ENCODE measurements around the gene BCAS1. TPM values are rescaled to one million over a fixed set of nuclear protein-coding genes. Genes with fewer than 3 reads are reported as not detected.

Gene BCAS1
- total and polyA plus RNA-seq, 7 experiments from 2014 or later, result 0.05 to 0.16 (median 0.10) TPM; not detected in 4

- Histone ChIP-seq H3K27ac (ENCODE audit: low read depth, low read length) (no peak overlapping the region), H3K36me3 (ENCODE audit: control insufficient read depth in 2 of 3, insufficient read depth in 3 of 3, low read length in 3 of 3) (no peaks in the 10 kb centered on the region), H3K4me1 (ENCODE audit: control insufficient read depth in 2 of 2, insufficient read depth in 2 of 2, low read length in 2 of 2) (no peaks in the 10 kb centered on the region), H3K4me3 (ENCODE audit: low read length) (no peak overlapping the region), H3K27me3 (ENCODE audit: control insufficient read depth in 2 of 2, insufficient read depth in 2 of 2, low read length in 2 of 2) (no peaks in the 10 kb centered on the region), H3K9me3 (ENCODE audit: control insufficient read depth in 2 of 3, low read length in 3 of 3) (no peaks in the 10 kb centered on the region)
- ATAC-seq, result no peak
- H3K36me3 Mint-ChIP-seq, result no peaks in the 10 kb centered on the region
- intact Hi-C loops (cut with micrococcal nuclease), result no loop called here
- H3K4me1 Mint-ChIP-seq, result peaks cover 0 to 8% (median 0%) of the 10 kb centered on the region in 7 donors
- H3K9me3 Mint-ChIP-seq, result peaks cover 0 to 1% (median 0%) of the 10 kb centered on the region in 11 donors
- CTCF ChIA-PET, result no interaction called here
- no peak for DNase-seq
- H3K27ac Mint-ChIP-seq, result no peak overlapping the region
- H3K27me3 Mint-ChIP-seq, result peaks cover 0 to 11% (median 10%) of the 10 kb centered on the region in 5 donors
- H3K4me3 Mint-ChIP-seq, result no peak overlapping the region
- POLR2A ChIA-PET, result no interaction called here
Observed at GRCh38 chr20:54020348-54020747, 50.0 kb downstream of the BCAS1 start.

GRCh38 chr20:54019585-54019984 is 50.8 kb downstream of the BCAS1 start:
- no peaks in the 10 kb centered on the region for H3K36me3 ChIP-seq (ENCODE audit: control insufficient read depth in 2 of 3, insufficient read depth in 3 of 3, low read length in 3 of 3)
- no peak overlapping the region for H3K27ac ChIP-seq (ENCODE audit: low read depth, low read length)
- no peaks in the 10 kb centered on the region for H3K27me3 ChIP-seq (ENCODE audit: control insufficient read depth in 2 of 2, insufficient read depth in 2 of 2, low read length in 2 of 2)
- H3K36me3 Mint-ChIP-seq, result no peaks in the 10 kb centered on the region
- CTCF ChIA-PET, result interaction anchor here (0.6 kb wide), 1 partner anchor 50 kb away, joined by 3 read pairs; no protein-coding TSS in a partner anchor
- ATAC-seq (no peak), DNase-seq (no peak)
- POLR2A ChIA-PET, result no interaction called here
- H3K9me3 ChIP-seq (ENCODE audit: control insufficient read depth in 2 of 3, low read length in 3 of 3), result no peaks in the 10 kb centered on the region
- no peak overlapping the region for H3K4me3 ChIP-seq (ENCODE audit: low read length)
- no peak overlapping the region for H3K4me3 Mint-ChIP-seq
- intact Hi-C loops (cut with micrococcal nuclease), result no loop called here
- peaks cover 0 to 14% (median 8%) of the 10 kb centered on the region in 5 donors for H3K27me3 Mint-ChIP-seq
- no peaks in the 10 kb centered on the region for H3K4me1 ChIP-seq (ENCODE audit: control insufficient read depth in 2 of 2, insufficient read depth in 2 of 2, low read length in 2 of 2)
- no peak overlapping the region for H3K27ac Mint-ChIP-seq
- peaks cover 0 to 8% (median 0%) of the 10 kb centered on the region in 7 donors for H3K4me1 Mint-ChIP-seq
- no peaks in the 10 kb centered on the region for H3K9me3 Mint-ChIP-seq

- H3K4me1 ChIP-seq (ENCODE audit: control insufficient read depth in 2 of 2, insufficient read depth in 2 of 2, low read length in 2 of 2), result no peaks in the 10 kb centered on the region
- Mint-ChIP-seq H3K4me3 (no peak overlapping the region), H3K27ac (no peak overlapping the region), H3K36me3 (no peaks in the 10 kb centered on the region), H3K9me3 (no peaks in the 10 kb centered on the region), H3K4me1 (peaks cover 0 to 8% (median 0%) of the 10 kb centered on the region in 7 donors), H3K27me3 (peaks cover 0 to 12% (median 4%) of the 10 kb centered on the region in 5 donors)
- no peak for DNase-seq
- intact Hi-C loops (cut with micrococcal nuclease), result no loop called here
- no peak overlapping the region for H3K27ac ChIP-seq (ENCODE audit: low read depth, low read length)
- no peaks in the 10 kb centered on the region for H3K27me3 ChIP-seq (ENCODE audit: control insufficient read depth in 2 of 2, insufficient read depth in 2 of 2, low read length in 2 of 2)
- POLR2A ChIA-PET, result no interaction called here
- CTCF ChIA-PET, result no interaction called here
- H3K36me3 ChIP-seq (ENCODE audit: control insufficient read depth in 2 of 3, insufficient read depth in 3 of 3, low read length in 3 of 3), result no peaks in the 10 kb centered on the region
- ATAC-seq, result no peak
- H3K9me3 ChIP-seq (ENCODE audit: control insufficient read depth in 2 of 3, low read length in 3 of 3), result no peaks in the 10 kb centered on the region
- no peak overlapping the region for H3K4me3 ChIP-seq (ENCODE audit: low read length)
Observed at GRCh38 chr20:54019127-54019526, 51.3 kb downstream of the BCAS1 start.

GRCh38 chr20:54017846-54018245 is 52.5 kb downstream of the BCAS1 start:
- DNase-seq (no peak), ATAC-seq (peak; percentile 27)
- intact Hi-C loops (cut with micrococcal nuclease), result no loop called here
- no peak overlapping the region for H3K4me3 ChIP-seq (ENCODE audit: low read length)
- H3K27ac ChIP-seq (ENCODE audit: low read depth, low read length), result no peak overlapping the region
- H3K36me3 ChIP-seq (ENCODE audit: control insufficient read depth in 2 of 3, insufficient read depth in 3 of 3, low read length in 3 of 3), result no peaks in the 10 kb centered on the region
- H3K9me3 Mint-ChIP-seq, result no peaks in the 10 kb centered on the region
- H3K36me3 Mint-ChIP-seq, result no peaks in the 10 kb centered on the region
- H3K4me1 Mint-ChIP-seq, result peaks cover 0 to 8% (median 0%) of the 10 kb centered on the region in 7 donors
- no peaks in the 10 kb centered on the region for H3K9me3 ChIP-seq (ENCODE audit: control insufficient read depth in 2 of 3, low read length in 3 of 3)
- ChIA-PET POLR2A (no interaction called here), CTCF (no interaction called here)
- peak overlapping the region in 1 of 10 donors; percentile 13 for H3K4me3 Mint-ChIP-seq
- H3K4me1 ChIP-seq (ENCODE audit: control insufficient read depth in 2 of 2, insufficient read depth in 2 of 2, low read length in 2 of 2), result no peaks in the 10 kb centered on the region
- no peaks in the 10 kb centered on the region for H3K27me3 ChIP-seq (ENCODE audit: control insufficient read depth in 2 of 2, insufficient read depth in 2 of 2, low read length in 2 of 2)
- H3K27ac Mint-ChIP-seq, result no peak overlapping the region
- peaks cover 0 to 4% (median 4%) of the 10 kb centered on the region in 5 donors for H3K27me3 Mint-ChIP-seq

- peaks cover 0 to 10% (median 0%) of the 10 kb centered on the region in 5 donors for H3K27me3 Mint-ChIP-seq
- Histone ChIP-seq H3K4me3 (ENCODE audit: low read length) (no peak overlapping the region), H3K9me3 (ENCODE audit: control insufficient read depth in 2 of 3, low read length in 3 of 3) (no peaks in the 10 kb centered on the region), H3K36me3 (ENCODE audit: control insufficient read depth in 2 of 3, insufficient read depth in 3 of 3, low read length in 3 of 3) (no peaks in the 10 kb centered on the region), H3K27me3 (ENCODE audit: control insufficient read depth in 2 of 2, insufficient read depth in 2 of 2, low read length in 2 of 2) (no peaks in the 10 kb centered on the region), H3K27ac (ENCODE audit: low read depth, low read length) (no peak overlapping the region), H3K4me1 (ENCODE audit: control insufficient read depth in 2 of 2, insufficient read depth in 2 of 2, low read length in 2 of 2) (no peaks in the 10 kb centered on the region)
- ATAC-seq (no peak), DNase-seq (no peak)
- intact Hi-C loops (cut with micrococcal nuclease), result no loop called here
- H3K4me1 Mint-ChIP-seq, result peaks cover 0 to 8% (median 0%) of the 10 kb centered on the region in 7 donors
- no peak overlapping the region for H3K4me3 Mint-ChIP-seq
- ChIA-PET CTCF (no interaction called here), POLR2A (no interaction called here)
- no peaks in the 10 kb centered on the region for H3K9me3 Mint-ChIP-seq
- no peak overlapping the region for H3K27ac Mint-ChIP-seq
- no peaks in the 10 kb centered on the region for H3K36me3 Mint-ChIP-seq
Observed at GRCh38 chr20:54015496-54015895, 54.9 kb downstream of the BCAS1 start.

GRCh38 chr20:54014293-54014926 is 56.0 kb downstream of the BCAS1 start:
- intact Hi-C loops (cut with micrococcal nuclease), result no loop called here
- no peak for ATAC-seq
- Histone ChIP-seq H3K4me1 (ENCODE audit: control insufficient read depth in 2 of 2, insufficient read depth in 2 of 2, low read length in 2 of 2) (no peaks in the 10 kb centered on the region), H3K36me3 (ENCODE audit: control insufficient read depth in 2 of 3, insufficient read depth in 3 of 3, low read length in 3 of 3) (no peaks in the 10 kb centered on the region), H3K27ac (ENCODE audit: low read depth, low read length) (no peak overlapping the region), H3K4me3 (ENCODE audit: low read length) (no peak overlapping the region), H3K9me3 (ENCODE audit: control insufficient read depth in 2 of 3, low read length in 3 of 3) (no peaks in the 10 kb centered on the region), H3K27me3 (ENCODE audit: control insufficient read depth in 2 of 2, insufficient read depth in 2 of 2, low read length in 2 of 2) (no peaks in the 10 kb centered on the region)
- POLR2A ChIA-PET, result interaction anchor here (0.9 kb wide), 1 partner anchor 13 kb away, joined by 4 read pairs; no protein-coding TSS in a partner anchor
- CTCF ChIA-PET, result no interaction called here
- H3K4me1 Mint-ChIP-seq, result peaks cover 0 to 8% (median 0%) of the 10 kb centered on the region in 7 donors
- H3K27ac Mint-ChIP-seq, result no peak overlapping the region
- no peaks in the 10 kb centered on the region for H3K36me3 Mint-ChIP-seq
- H3K9me3 Mint-ChIP-seq, result no peaks in the 10 kb centered on the region
- DNase-seq, result no peak
- no peak overlapping the region for H3K4me3 Mint-ChIP-seq
- peaks cover 0 to 20% (median 4%) of the 10 kb centered on the region in 5 donors for H3K27me3 Mint-ChIP-seq

GRCh38 chr20:54013471-54013870 is 56.9 kb downstream of the BCAS1 start:
- no peak overlapping the region for H3K4me3 ChIP-seq (ENCODE audit: low read length)
- H3K9me3 ChIP-seq (ENCODE audit: control insufficient read depth in 2 of 3, low read length in 3 of 3), result no peaks in the 10 kb centered on the region
- H3K27me3 ChIP-seq (ENCODE audit: control insufficient read depth in 2 of 2, insufficient read depth in 2 of 2, low read length in 2 of 2), result no peaks in the 10 kb centered on the region
- H3K27ac ChIP-seq (ENCODE audit: low read depth, low read length), result no peak overlapping the region
- intact Hi-C loops (cut with micrococcal nuclease), result no loop called here
- Mint-ChIP-seq H3K4me3 (no peak overlapping the region), H3K27ac (no peak overlapping the region), H3K9me3 (peaks cover 0 to 1% (median 0%) of the 10 kb centered on the region in 11 donors), H3K36me3 (no peaks in the 10 kb centered on the region), H3K27me3 (peaks cover 0 to 25% (median 4%) of the 10 kb centered on the region in 5 donors), H3K4me1 (peaks cover 0 to 8% (median 0%) of the 10 kb centered on the region in 7 donors)
- DNase-seq (no peak), ATAC-seq (no peak)
- ChIA-PET POLR2A (interaction anchor here (0.9 kb wide), 1 partner anchor 14 kb away, joined by 4 read pairs; no protein-coding TSS in a partner anchor), CTCF (no interaction called here)
- H3K4me1 ChIP-seq (ENCODE audit: control insufficient read depth in 2 of 2, insufficient read depth in 2 of 2, low read length in 2 of 2), result no peaks in the 10 kb centered on the region
- no peaks in the 10 kb centered on the region for H3K36me3 ChIP-seq (ENCODE audit: control insufficient read depth in 2 of 3, insufficient read depth in 3 of 3, low read length in 3 of 3)

Data from naive thymus-derived CD4-positive, alpha-beta T cell (primary cell).